ENCODE measurements around the gene KNTC1.

KNTC1 gene

DNA sequence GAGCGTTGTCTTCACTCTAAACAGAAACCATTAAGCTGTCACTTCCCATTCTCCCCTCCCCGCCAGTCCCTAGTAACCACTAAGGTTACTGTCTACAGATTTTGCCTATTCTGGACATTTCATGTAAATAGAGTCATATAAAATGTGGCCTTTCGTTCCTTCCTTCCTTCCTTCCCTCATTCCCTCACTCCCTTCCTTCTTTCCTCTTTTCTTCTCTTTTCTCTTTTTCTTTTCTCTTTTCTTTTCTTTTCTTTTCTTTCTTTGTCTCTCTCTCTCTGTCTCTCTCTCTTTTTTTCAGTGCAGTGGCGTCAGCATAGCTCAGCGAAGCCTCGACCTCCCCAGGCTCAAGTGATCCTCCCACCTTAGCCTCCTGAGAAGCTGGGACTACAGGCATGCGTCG, 138.3 kb downstream of the KNTC1 start:
- Histone ChIP-seq H3K27ac (ENCODE audit: low read length) (no peak overlapping the region), H3K9me3 (ENCODE audit: control insufficient read depth, insufficient read depth, low read length) (no peaks in the 10 kb centered on the region), H3K27me3 (ENCODE audit: control insufficient read depth, insufficient read depth, low read length) (no peaks in the 10 kb centered on the region), H3K4me1 (ENCODE audit: control insufficient read depth, insufficient read depth, low read length) (no peaks in the 10 kb centered on the region), H3K36me3 (ENCODE audit: control insufficient read depth, insufficient read depth, low read length) (no peaks in the 10 kb centered on the region), H3K4me3 (ENCODE audit: low read length) (no peak overlapping the region)
- WGBS (ENCODE audit: insufficient coverage, insufficient read length): no CpG with 5 or more reads among the region's 8 CpGs
- DNase-seq (ENCODE audit: low read depth, low spot score): no peak

DNA sequence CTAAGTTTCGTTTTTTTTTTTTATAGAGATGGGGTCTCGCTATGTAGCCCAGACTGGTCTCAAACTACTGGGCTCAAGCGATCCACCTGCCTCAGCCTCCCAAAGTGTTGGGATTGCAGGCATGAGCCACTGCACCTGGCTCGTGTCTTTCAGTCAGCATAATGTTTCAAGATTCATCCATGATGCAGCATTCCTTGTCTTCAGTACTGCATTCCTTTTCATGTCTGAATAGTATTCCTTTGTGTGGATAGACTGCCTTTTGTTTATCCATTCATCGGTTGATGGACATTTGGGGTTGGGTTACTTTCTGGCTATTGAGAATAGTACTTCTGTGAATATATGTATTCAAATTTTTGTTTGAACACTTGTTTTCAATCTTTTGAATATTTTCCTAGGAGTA, 138.7 kb downstream of the KNTC1 start:
- Histone ChIP-seq H3K4me3 (ENCODE audit: low read length) (no peak overlapping the region), H3K27me3 (ENCODE audit: control insufficient read depth, insufficient read depth, low read length) (no peaks in the 10 kb centered on the region), H3K9me3 (ENCODE audit: control insufficient read depth, insufficient read depth, low read length) (no peaks in the 10 kb centered on the region), H3K36me3 (ENCODE audit: control insufficient read depth, insufficient read depth, low read length) (no peaks in the 10 kb centered on the region), H3K27ac (ENCODE audit: low read length) (no peak overlapping the region), H3K4me1 (ENCODE audit: control insufficient read depth, insufficient read depth, low read length) (no peaks in the 10 kb centered on the region)
- DNase-seq (ENCODE audit: low read depth, low spot score): no peak
- WGBS (ENCODE audit: insufficient coverage, insufficient read length): no CpG with 5 or more reads among the region's 5 CpGs

DNA sequence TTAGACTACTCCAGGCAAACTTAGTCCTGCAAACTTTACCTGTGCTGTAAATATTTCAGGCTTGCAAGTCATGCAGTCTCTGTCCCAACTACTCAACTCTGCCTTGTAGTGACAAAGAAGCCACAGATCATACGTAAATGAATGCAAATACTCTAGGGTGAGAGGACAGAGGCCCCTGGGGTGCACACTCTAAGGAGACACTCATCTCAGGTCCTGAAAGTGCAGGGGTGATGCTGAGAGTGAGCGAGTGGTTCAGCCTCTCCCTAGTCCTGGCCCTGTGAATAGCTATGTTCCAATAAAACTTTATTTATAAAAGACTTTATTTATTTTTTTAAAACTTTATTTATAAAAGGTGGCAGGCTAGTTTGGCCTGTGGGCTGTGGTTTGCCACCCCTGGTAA, 141.2 kb downstream of the KNTC1 start:
- H3K4me1 ChIP-seq (ENCODE audit: control insufficient read depth, insufficient read depth, low read length): peaks cover 2% of the 10 kb centered on the region
- H3K4me3 ChIP-seq (ENCODE audit: low read length): no peak overlapping the region
- no peaks in the 10 kb centered on the region for H3K27me3 ChIP-seq (ENCODE audit: control insufficient read depth, insufficient read depth, low read length)
- no peak for DNase-seq (ENCODE audit: low read depth, low spot score)
- H3K9me3 ChIP-seq (ENCODE audit: control insufficient read depth, insufficient read depth, low read length): no peaks in the 10 kb centered on the region
- WGBS (ENCODE audit: insufficient coverage, insufficient read length): no CpG with 5 or more reads among the region's 2 CpGs
- H3K27ac ChIP-seq (ENCODE audit: low read length): no peak overlapping the region
- no peaks in the 10 kb centered on the region for H3K36me3 ChIP-seq (ENCODE audit: control insufficient read depth, insufficient read depth, low read length)

DNA sequence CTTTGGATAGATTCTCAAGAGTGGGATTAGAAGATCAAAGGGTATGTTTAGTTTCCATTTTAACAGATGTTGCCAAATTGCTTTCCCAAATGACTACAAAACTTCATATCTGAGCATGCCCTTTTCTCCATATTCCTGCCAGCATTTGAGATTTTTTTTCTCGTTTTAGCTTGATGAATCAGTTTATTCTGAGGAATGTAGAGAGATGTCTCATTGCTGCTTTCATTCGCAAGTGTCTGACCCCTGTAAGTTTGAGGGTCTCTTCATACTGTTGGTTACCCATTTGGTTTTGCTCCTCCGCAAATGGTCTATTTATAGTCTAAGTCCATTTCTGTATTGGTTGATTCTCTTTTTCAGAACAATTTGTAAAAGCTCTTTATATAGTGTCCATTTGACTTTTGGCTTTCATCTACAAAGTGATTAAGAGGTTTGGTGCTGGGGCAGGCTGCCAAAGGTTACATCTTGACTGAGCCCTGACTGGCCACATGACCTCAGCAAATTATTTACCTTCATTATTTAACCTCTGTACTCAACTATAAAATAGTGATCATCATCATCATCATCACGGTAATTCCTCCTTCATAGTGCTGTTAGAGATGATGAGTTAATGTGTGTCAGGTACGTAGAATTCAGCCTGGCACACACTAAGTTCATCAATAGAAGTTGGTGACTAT, 142.5 kb downstream of the KNTC1 start:
- H3K4me1 ChIP-seq (ENCODE audit: control insufficient read depth, insufficient read depth, low read length): peaks cover 2% of the 10 kb centered on the region
- no peaks in the 10 kb centered on the region for H3K27me3 ChIP-seq (ENCODE audit: control insufficient read depth, insufficient read depth, low read length)
- no peak for DNase-seq (ENCODE audit: low read depth, low spot score)
- no peaks in the 10 kb centered on the region for H3K36me3 ChIP-seq (ENCODE audit: control insufficient read depth, insufficient read depth, low read length)
- WGBS (ENCODE audit: insufficient coverage, insufficient read length): no CpG with 5 or more reads among the region's 5 CpGs
- H3K27ac ChIP-seq (ENCODE audit: low read length): no peak overlapping the region
- no peaks in the 10 kb centered on the region for H3K9me3 ChIP-seq (ENCODE audit: control insufficient read depth, insufficient read depth, low read length)
- no peak overlapping the region for H3K4me3 ChIP-seq (ENCODE audit: low read length)

DNA sequence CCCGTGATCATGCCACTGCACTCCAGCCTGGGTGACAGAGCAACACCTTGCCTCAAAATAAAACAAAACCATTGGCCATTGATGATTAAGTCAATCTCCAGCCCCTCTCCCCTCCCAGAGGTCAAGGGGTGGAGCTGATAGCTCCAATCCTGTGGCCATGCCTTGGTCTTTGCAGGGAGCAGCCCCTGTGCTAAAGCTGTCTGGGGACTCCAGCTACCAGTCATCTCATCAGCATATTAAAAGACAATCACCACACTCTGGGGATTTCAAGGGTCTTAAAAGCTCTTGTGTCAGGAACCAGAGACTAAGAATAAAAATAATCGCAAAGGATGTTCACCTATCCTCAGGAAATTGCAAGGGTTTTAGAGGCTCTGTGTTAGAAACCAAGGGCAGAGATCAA, 145.5 kb downstream of the KNTC1 start:
- no peak for DNase-seq (ENCODE audit: low read depth, low spot score)
- WGBS (ENCODE audit: insufficient coverage, insufficient read length): no CpG with 5 or more reads among the region's 2 CpGs

More for the DNA sequence above, 145.5 kb downstream of the KNTC1 start:
- Histone ChIP-seq H3K36me3 (ENCODE audit: control insufficient read depth, insufficient read depth, low read length) (no peaks in the 10 kb centered on the region), H3K4me3 (ENCODE audit: low read length) (no peak overlapping the region), H3K4me1 (ENCODE audit: control insufficient read depth, insufficient read depth, low read length) (peaks cover 2% of the 10 kb centered on the region), H3K27me3 (ENCODE audit: control insufficient read depth, insufficient read depth, low read length) (no peaks in the 10 kb centered on the region), H3K9me3 (ENCODE audit: control insufficient read depth, insufficient read depth, low read length) (no peaks in the 10 kb centered on the region), H3K27ac (ENCODE audit: low read length) (no peak overlapping the region)
